Placental epithelial cell (primary cell): Measurements from ENCODE around the gene KRTAP10-8. TPM values are rescaled to one million over a fixed set of nuclear protein-coding genes. Genes with fewer than 3 reads are reported as not detected.

Experiments
- total RNA-seq: library from RNA; depleted of rRNA; stranded (reverse); fragments of >200 nt; gene quantifications from 2 replicates; pipeline ENCODE4 v1.2.3, GENCODE V29; 2012

The KRTAP10-8 gene, protein sequence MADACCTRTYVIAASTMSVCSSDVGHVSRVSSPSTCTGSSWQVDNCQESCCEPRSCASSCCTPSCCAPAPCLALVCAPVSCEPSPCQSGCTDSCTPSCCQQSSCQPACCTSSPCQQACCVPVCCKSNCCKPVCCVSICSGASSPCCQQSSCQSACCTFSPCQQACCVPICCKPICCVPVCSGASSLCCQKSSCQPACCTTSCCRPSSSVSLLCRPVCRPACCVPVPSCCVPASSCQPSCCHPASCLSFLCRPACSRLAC
- total RNA-seq, result not detected in 2 replicates

DNA sequence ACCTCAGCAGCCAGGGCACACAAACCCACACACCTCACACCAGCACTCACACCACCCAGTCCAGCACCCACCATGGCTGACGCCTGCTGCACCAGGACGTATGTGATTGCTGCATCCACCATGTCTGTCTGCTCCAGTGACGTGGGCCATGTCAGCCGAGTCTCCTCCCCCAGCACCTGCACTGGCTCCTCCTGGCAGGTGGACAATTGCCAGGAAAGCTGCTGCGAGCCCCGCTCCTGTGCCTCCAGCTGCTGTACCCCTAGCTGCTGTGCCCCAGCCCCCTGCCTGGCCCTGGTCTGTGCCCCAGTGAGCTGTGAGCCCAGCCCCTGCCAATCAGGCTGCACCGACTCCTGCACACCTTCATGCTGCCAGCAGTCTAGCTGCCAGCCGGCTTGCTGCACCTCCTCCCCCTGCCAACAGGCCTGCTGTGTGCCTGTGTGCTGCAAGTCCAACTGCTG, at the start of gene KRTAP10-8:
Gene KRTAP10-8 (plus strand): TSS at position 51 of the 458 bp plus-strand sequence. CDS start 22 bp downstream, at position 73.

DNA sequence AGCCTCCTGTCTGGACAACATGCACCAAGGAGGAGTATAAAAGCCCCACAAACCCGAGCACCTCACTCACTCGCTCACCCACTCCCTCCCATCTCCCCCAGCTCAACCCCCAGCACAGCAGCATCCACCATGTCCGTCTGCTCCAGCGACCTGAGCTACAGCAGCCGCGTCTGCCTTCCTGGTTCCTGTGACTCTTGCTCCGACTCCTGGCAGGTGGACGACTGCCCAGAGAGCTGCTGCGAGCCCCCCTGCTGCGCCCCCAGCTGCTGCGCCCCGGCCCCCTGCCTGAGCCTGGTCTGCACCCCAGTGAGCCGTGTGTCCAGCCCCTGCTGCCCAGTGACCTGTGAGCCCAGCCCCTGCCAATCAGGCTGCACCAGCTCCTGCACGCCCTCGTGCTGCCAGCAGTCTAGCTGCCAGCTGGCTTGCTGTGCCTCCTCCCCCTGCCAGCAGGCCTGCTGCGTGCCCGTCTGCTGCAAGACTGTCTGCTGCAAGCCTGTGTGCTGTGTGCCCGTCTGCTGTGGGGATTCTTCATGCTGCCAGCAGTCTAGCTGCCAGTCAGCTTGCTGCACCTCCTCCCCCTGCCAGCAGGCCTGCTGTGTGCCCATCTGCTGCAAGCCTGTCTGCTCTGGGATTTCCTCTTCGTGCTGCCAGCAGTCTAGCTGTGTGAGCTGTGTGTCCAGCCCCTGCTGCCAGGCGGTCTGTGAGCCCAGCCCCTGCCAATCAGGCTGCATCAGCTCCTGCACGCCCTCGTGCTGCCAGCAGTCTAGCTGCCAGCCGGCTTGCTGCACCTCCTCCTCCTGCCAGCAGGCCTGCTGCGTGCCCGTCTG, 38.0 kb upstream of the KRTAP10-8 start, which contains the start of gene KRTAP10-4:
Gene KRTAP10-4 (plus strand): TSS at position 100 of the 827 bp plus-strand sequence. CDS start 30 bp downstream, at position 130.

DNA sequence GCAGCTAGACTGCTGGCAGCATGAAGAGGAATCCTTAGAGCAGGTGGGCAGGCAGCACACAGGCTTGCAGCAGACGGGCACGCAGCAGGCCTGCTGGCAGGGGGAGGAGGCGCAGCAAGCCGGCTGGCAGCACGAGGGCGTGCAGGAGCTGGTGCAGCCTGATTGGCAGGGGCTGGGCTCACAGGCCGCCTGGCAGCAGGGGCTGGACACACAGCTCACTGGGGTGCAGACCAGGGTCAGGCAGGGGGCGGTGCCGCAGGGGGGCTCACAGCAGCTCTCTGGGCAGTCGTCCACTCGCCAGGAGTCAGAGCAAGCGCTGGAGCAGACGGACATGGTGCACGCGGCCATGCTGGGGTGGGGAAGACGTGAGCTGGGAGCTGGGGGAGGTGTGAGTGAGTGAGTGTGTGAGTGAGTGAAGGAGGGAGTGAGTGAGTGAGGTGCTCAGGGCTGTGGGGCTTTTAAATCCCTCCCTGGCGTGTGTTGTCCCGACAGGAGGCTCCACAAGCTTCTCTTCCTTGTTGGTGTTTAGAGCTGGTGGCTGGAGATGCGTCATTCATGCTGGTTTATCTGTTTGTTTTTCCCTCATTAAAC, 31.6 kb upstream of the KRTAP10-8 start, which contains the start of gene KRTAP10-5:
Gene KRTAP10-5 (minus strand): TSS at position 374 of the 591 bp plus-strand sequence. CDS start 26 bp downstream, at position 348.

DNA sequence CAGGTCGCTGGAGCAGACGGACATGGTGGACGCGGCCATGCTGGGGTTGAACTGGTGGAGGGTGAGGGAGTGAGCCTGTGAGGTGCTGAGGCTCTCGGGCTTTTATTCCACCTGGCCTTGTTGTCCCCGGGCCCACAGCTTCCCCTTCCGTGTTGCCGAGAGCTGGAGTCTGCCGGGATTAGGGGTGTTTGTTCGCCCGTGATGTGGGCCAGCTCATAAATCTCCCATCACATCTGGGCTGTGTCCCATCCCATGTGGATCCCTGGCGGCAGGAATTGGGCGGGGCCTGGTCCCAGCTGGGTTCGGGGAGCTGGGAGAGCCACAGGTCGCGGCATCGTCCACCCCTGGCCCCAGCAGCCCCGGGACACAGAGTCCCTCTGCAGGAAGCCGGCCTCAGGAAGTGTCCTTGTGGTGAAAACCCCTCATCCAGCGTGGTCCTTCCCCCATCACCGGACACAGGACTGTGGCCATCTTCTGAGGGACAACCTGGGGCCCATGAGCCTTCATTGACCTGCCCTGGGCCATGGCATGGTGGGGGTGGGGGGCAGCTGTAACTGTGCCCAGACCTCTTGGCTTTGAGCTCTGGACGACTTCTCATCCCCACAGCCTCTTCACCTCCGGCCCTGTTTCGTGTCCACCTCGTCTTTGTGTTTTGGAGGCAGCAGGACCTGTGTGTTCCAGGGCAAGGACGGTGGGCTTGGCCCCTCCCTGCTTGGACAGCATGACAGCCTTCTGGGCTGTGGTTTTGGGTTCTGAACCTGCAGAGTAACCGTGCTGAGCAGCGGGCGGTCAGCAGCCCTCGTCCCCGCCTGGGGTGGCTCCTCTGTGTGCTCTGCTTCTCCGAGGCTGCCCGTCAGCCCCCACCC, 19.2 kb upstream of the KRTAP10-8 start, which contains the start of gene KRTAP10-6:
Gene KRTAP10-6 (minus strand): TSS at position 60 of the 866 bp plus-strand sequence. CDS start 21 bp downstream, at position 39.

DNA sequence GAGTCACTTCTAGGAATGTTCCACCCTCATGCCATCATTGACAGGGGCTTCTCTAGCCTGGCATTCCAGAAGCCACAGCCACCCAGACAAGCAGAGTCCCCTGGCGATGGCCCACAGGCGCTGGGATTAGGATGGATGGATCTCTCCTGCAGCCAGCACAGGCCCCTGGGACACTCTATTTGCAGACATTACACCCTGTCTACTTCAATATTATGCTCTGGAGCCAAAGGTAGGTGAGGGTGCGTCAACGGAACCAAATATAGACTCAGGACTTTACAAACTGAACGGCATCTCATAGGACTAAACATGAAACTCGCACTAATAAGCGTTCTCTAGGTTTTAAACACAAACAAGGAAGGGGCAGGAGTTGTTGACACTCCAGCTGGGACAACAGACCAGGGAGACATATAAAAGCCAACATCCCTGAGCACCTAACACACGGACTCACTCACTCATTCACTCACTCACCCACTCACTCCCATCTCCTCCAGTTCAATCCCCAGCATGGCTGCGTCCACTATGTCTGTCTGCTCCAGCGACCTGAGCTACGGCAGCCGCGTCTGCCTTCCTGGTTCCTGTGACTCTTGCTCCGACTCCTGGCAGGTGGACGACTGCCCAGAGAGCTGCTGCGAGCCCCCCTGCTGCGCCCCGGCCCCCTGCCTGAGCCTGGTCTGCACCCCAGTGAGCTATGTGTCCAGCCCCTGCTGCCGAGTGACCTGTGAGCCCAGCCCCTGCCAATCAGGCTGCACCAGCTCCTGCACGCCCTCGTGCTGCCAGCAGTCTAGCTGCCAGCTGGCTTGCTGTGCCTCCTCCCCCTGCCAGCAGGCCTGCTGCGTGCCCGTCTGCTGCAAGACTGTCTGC, 11.5 kb upstream of the KRTAP10-8 start, which contains the start of gene KRTAP10-7:
Gene KRTAP10-7 (plus strand): TSS at position 480 of the 861 bp plus-strand sequence. CDS start 25 bp downstream, at position 505.

DNA sequence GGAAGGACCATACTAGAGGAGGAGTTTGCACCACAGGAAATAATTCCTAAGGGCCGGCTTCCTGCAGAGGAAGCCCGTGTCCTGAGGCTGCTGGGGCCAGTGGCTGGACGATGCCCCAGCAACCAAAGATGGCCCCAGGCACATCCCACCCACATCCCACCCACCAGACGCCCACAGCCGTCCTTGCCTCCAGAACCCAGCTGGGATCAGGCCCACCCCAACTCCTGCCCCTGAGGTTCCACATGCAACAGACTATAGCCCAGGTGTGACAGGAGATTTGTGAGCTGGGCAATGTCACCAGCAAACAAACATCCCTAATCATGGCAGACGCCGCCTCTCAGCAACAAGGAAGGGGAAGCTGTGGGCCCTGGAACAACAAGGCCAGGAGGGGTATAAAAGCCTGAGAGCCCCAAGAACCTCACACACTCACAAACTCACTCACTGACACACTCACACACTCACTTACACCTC, 14.8 kb downstream of the KRTAP10-8 start, which contains the start of gene KRTAP10-9:
Gene KRTAP10-9 (plus strand): TSS at position 421 of the 471 bp plus-strand sequence. CDS start 79 bp downstream, outside the sequence.

DNA sequence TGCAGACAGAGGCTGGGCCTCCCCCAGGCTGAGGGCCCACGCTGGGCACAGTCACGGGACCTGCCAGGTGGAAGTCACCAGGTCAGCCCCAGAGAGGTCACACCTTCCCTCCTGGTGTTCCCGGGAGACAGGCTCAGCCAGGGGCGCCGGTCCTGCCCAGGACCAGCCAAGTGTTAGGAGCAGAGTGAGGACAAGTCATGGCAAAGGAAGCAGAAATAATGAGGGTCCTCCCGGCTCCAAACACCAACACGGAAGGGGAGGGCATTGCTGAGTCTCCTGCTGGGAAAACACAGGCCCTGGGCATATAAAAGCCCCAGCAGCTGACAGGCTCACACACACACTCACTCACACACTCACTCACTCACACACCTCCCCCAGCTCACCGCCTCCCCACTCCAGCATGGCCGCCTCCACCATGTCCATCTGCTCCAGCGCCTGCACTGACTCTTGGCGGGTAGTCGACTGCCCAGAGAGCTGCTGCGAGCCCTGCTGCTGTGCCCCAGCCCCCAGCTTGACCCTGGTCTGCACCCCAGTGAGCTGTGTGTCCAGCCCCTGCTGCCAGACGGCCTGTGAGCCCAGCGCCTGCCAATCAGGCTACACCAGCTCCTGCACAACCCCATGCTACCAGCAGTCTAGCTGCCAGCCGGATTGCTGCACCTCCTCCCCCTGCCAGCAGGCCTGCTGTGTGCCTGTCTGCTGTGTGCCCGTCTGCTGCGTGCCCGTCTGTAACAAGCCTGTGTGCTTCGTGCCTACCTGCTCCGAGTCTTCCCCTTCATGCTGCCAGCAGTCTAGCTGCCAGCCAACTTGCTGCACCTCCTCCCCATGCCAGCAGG, 25.4 kb downstream of the KRTAP10-8 start, which contains the start of gene KRTAP10-10:
Gene KRTAP10-10 (plus strand): TSS at position 339 of the 833 bp plus-strand sequence. CDS start 62 bp downstream, at position 401.

DNA sequence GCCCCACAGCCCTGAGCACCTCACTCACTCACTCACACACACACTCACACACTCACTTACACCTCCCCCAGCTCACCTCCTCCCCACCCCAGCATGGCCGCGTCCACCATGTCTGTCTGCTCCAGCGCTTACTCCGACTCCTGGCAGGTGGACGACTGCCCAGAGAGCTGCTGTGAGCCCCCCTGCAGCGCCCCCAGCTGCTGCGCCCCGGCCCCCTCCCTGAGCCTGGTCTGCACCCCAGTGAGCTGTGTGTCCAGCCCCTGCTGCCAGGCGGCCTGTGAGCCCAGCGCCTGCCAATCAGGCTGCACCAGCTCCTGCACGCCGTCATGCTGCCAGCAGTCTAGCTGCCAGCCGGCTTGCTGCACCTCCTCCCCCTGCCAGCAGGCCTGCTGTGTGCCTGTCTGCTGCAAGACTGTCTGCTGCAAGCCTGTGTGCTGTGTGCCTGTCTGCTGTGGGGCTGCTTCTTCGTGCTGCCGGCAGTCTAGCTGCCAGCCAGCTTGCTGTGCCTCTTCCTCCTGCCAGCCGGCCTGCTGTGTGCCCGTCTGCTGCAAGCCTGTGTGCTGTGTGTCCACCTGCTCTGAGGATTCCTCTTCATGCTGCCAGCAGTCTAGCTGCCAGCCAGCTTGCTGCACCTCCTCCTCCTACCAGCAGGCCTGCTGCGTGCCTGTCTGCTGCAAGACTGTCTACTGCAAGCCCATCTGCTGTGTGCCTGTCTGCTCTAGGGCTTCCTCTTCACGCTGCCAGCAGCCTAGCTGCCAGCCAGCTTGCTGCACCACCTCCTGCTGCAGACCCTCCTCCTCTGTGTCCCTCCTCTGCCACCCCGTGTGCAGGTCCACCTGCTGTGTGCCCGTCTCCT, 34.7 kb downstream of the KRTAP10-8 start, which contains the start of gene KRTAP10-11:
Gene KRTAP10-11 (plus strand): TSS at position 49 of the 856 bp plus-strand sequence. CDS start 45 bp downstream, at position 94.

DNA sequence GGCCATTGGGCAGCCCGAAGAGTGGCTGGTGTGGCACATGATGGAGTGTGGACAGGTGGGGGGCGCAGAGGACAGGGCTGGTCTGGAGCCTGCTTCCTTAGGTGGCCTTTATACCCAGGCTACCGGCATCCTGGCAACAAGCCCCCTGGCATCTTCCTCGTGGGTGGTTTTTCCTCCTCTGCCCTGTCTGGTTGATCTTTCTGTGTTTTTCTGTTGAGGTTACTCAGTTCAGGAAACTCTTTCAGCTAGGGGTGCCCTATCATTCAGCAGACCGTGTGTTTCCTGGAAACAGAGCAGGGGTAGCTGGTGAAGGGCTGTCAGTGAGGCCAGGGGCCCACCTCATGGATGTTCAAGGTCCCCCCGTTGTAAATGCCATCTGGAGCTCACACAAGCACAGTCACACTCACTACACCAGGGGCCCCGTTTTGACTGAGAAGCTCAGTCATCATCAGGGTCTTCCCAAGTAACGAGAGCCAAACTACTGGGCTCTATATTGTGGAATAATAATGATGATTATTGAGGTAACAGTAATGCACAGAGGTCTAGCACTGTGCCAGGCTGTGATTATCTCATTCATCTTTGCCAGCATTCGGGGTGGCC, 42.8 kb downstream of the KRTAP10-8 start, which contains the start of gene KRTAP12-4:
Gene KRTAP12-4 (minus strand): TSS at position 84 of the 600 bp plus-strand sequence. CDS start 45 bp downstream, at position 39.

DNA sequence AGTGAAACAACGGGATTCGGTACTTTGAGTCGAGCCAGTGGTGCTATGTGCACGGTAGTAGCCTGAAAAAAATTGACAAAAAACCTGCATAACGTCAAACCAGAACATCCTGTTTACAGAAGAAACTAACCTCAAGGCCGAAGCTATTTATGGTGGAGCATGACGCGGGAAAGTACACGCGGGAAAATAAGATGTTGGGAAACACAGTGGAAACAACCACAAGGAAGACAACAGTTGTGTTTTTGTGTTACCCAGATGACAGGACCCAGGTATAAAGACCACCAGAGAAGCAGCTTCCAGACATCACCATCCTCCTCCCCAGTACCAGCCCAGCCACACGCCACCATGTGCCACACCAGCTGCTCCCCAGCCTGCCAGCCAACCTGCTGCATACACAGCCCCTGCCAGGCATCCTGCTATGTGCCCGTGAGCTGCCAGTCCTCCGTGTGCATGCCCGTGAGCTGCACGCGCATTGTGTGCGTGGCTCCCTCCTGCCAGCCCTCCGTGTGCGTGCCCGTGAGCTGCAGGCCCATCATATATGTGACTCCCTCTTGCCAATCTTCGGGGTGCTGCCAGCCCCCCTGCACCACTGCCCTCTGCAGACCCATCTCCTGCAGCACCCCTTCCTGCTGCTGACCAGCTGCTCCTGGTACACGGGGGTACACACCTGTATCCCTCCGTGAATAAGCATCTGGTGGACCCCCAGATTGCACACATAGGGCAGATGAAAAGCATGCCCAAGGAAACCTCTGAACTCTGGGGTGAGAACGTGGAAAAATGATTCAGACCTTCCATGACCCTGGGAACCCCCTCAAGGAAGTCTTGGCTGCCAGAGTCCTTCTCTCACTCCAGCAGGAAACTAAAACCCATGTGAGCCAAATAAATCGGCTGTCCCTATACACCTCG, 46.0 kb downstream of the KRTAP10-8 start, which contains the start of gene KRTAP12-3:
Gene KRTAP12-3 (plus strand): TSS at position 298 of the 906 bp plus-strand sequence. CDS start 48 bp downstream, at position 346.

Other genes starting within 250 kb of the KRTAP10-8 start
- 1.1 and 1.2 TPM in 2 replicates for gene LRRC3, start 156.6 kb upstream of the KRTAP10-8 start, total RNA-seq
- gene KRTAP10-1, start 71.9 kb upstream of the KRTAP10-8 start, total RNA-seq, result not detected in 2 replicates
- not detected in 2 replicates for gene KRTAP10-2, start 60.6 kb upstream of the KRTAP10-8 start, total RNA-seq
- not detected in 2 replicates for gene KRTAP10-3, start 53.3 kb upstream of the KRTAP10-8 start, total RNA-seq
- not detected in 2 replicates for gene KRTAP10-4, start 38.4 kb upstream of the KRTAP10-8 start, total RNA-seq
- gene KRTAP10-5, start 31.5 kb upstream of the KRTAP10-8 start, total RNA-seq, result not detected in 2 replicates
- not detected in 2 replicates for gene KRTAP10-6, start 19.6 kb upstream of the KRTAP10-8 start, total RNA-seq
- not detected in 2 replicates for gene KRTAP10-7, start 11.5 kb upstream of the KRTAP10-8 start, total RNA-seq
- gene KRTAP10-9, start 15.0 kb downstream of the KRTAP10-8 start, total RNA-seq, result not detected in 2 replicates
- not detected in 2 replicates for gene KRTAP10-10, start 25.3 kb downstream of the KRTAP10-8 start, total RNA-seq
- not detected in 2 replicates for gene KRTAP10-11, start 34.3 kb downstream of the KRTAP10-8 start, total RNA-seq
- gene KRTAP12-4, start 42.6 kb downstream of the KRTAP10-8 start, total RNA-seq, result not detected in 2 replicates
- gene KRTAP12-3, start 45.9 kb downstream of the KRTAP10-8 start, total RNA-seq, result not detected in 2 replicates
- gene KRTAP12-2, start 54.8 kb downstream of the KRTAP10-8 start, total RNA-seq, result not detected in 2 replicates
- gene KRTAP12-1, start 70.1 kb downstream of the KRTAP10-8 start, total RNA-seq, result not detected in 2 replicates
- not detected in 2 replicates for gene KRTAP10-12, start 85.1 kb downstream of the KRTAP10-8 start, total RNA-seq
- gene TSPEAR, start 99.5 kb downstream of the KRTAP10-8 start, total RNA-seq, result not detected in 2 replicates
- gene UBE2G2, start 189.7 kb downstream of the KRTAP10-8 start, total RNA-seq, result 42.8 and 43.3 TPM in 2 replicates
- gene SUMO3, start 206.0 kb downstream of the KRTAP10-8 start, total RNA-seq, result 66.7 and 112 TPM in 2 replicates